ENCODE measurements around the gene ARHGAP29. TPM values are rescaled to one million over a fixed set of nuclear protein-coding genes. Genes with fewer than 3 reads are reported as not detected.
A peak's percentile ranks its signal among the peaks of the same experiment; 100 is the strongest.

ARHGAP29 gene
- total and polyA plus RNA-seq, 8 donors: 42.3 to 66.8 (median 62.1) TPM

- H3K27ac ChIP-seq: no peak overlapping the region
- no peaks in the 10 kb centered on the region for H3K36me3 ChIP-seq
- ATAC-seq (no peak), DNase-seq (no peak)
- no peak overlapping the region for H3K4me3 ChIP-seq
- TF ChIP-seq CTCF (IDR thresholded peaks at IDR 0.05): no peak
- H3K4me1 ChIP-seq: no peaks in the 10 kb centered on the region
- no peaks in the 10 kb centered on the region for H3K9me3 ChIP-seq
- intact Hi-C loops (cut with DNase I): no loop called here
- H3K27me3 ChIP-seq: no peaks in the 10 kb centered on the region
Observed at GRCh38 chr1:94279462-94279861, 42.1 kb upstream of the ARHGAP29 start.

GRCh38 chr1:94279038-94279437, 41.7 kb upstream of the ARHGAP29 start:
- intact Hi-C loops (cut with DNase I): no loop called here
- no peak for TF ChIP-seq CTCF (IDR thresholded peaks at IDR 0.05)
- no peak overlapping the region for H3K4me3 ChIP-seq
- H3K27ac ChIP-seq: no peak overlapping the region
- ATAC-seq (no peak), DNase-seq (no peak)
- no peaks in the 10 kb centered on the region for H3K27me3 ChIP-seq
- H3K36me3 ChIP-seq: no peaks in the 10 kb centered on the region
- H3K9me3 ChIP-seq: no peaks in the 10 kb centered on the region
- no peaks in the 10 kb centered on the region for H3K4me1 ChIP-seq

GRCh38 chr1:94276988-94277434, 39.6 kb upstream of the ARHGAP29 start:
- ATAC-seq: no peak
- peak overlapping the region in 1 of 2 donors; percentile 35 for H3K27ac ChIP-seq

GRCh38 chr1:94275083-94275482, 37.7 kb upstream of the ARHGAP29 start:
- Histone ChIP-seq H3K9me3 (no peaks in the 10 kb centered on the region), H3K4me1 (no peaks in the 10 kb centered on the region), H3K27me3 (no peaks in the 10 kb centered on the region), H3K36me3 (no peaks in the 10 kb centered on the region), H3K4me3 (no peak overlapping the region), H3K27ac (no peak overlapping the region)
- DNase-seq: no peak
- intact Hi-C loops (cut with DNase I): no loop called here
- TF ChIP-seq CTCF (IDR thresholded peaks at IDR 0.05): no peak
- no peak for ATAC-seq

More at GRCh38 chr1:94276988-94277434, 39.6 kb upstream of the ARHGAP29 start:
- Histone ChIP-seq H3K36me3 (no peaks in the 10 kb centered on the region), H3K4me1 (no peaks in the 10 kb centered on the region), H3K9me3 (no peaks in the 10 kb centered on the region), H3K27me3 (no peaks in the 10 kb centered on the region), H3K4me3 (no peak overlapping the region)
- no peak for DNase-seq
- TF ChIP-seq CTCF (IDR thresholded peaks at IDR 0.05): no peak
- intact Hi-C loops (cut with DNase I): no loop called here

- Histone ChIP-seq H3K27ac (no peak overlapping the region), H3K36me3 (no peaks in the 10 kb centered on the region), H3K27me3 (no peaks in the 10 kb centered on the region), H3K4me1 (no peaks in the 10 kb centered on the region), H3K9me3 (no peaks in the 10 kb centered on the region), H3K4me3 (no peak overlapping the region)
- DNase-seq: no peak
- TF ChIP-seq CTCF (IDR thresholded peaks at IDR 0.05): no peak
- ATAC-seq: no peak
- intact Hi-C loops (cut with DNase I): no loop called here
Observed at GRCh38 chr1:94274561-94274960, 37.2 kb upstream of the ARHGAP29 start.

Measured in left lung (tissue), 10 donors.